ENCODE data around the gene CSNK1E.

DNA sequence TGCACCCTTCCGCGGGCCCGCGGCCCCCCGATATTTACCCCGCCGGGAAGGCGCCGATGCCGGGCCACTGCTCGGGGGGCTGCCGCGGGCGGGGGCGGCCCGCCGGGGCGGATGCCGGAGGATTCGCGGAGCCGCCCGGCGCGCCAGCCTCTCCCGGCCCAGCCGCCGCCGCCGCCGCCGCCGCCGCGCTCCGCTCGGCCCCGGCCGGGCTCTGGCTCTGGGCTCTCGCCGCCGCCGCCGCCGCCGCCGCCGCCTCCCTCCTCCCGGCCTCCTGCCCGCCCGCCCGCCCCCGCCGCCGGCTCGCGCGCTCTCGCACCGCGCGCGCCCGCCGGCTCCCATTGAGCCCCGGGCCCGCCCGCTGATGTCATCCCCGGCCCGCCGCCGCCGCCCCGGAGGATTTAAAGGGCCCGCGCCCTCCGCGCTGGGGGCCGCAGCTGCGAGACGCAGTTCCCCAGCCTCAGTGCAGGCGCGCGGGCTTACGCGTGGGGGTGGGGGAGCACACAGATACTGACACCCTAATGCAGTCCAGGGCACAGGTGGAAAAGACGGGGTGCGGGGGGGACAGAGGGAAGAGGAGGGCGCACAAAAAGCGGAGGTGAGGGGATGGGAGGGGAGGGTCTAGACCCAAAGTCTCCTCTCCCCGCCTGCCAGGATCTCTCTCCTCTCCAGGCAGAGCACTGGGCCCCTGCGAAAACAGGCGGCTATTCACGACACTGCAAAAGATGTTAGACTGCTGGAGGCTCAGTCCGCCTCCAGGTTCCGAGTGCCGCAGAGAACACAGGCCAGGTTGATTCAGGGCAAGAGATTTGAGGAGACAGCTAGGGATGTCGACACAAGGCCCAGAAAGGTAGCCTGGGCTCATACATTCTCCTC is at the start of gene CSNK1E:
- TF ChIP-seq, protein P1, sequence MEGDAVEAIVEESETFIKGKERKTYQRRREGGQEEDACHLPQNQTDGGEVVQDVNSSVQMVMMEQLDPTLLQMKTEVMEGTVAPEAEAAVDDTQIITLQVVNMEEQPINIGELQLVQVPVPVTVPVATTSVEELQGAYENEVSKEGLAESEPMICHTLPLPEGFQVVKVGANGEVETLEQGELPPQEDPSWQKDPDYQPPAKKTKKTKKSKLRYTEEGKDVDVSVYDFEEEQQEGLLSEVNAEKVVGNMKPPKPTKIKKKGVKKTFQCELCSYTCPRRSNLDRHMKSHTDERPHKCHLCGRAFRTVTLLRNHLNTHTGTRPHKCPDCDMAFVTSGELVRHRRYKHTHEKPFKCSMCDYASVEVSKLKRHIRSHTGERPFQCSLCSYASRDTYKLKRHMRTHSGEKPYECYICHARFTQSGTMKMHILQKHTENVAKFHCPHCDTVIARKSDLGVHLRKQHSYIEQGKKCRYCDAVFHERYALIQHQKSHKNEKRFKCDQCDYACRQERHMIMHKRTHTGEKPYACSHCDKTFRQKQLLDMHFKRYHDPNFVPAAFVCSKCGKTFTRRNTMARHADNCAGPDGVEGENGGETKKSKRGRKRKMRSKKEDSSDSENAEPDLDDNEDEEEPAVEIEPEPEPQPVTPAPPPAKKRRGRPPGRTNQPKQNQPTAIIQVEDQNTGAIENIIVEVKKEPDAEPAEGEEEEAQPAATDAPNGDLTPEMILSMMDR (optimal IDR thresholded peaks at IDR 0.05 in 1 of 3, IDR thresholded peaks at IDR 0.05 in 1 of 3, conservative IDR thresholded peaks at IDR 0.05 in 1 of 3; ENCODE audit: extremely low read depth in 1 of 3, insufficient read depth in 2 of 3, low read length in 3 of 3), result no peak
- TF ChIP-seq EZH2 (IDR thresholded peaks at IDR 0.05; ENCODE audit: low read length), result no peak
